GM21528 (cell line): Measurements from ENCODE around the gene EPHB1.
"Not testable (repeated sequence)": the region's sequence is repeated elsewhere in the genome, so short reads cannot be mapped to it uniquely, and the experiment has no call there.

Experiments
- ATAC-seq: cut with Tn5 transposase; IDR thresholded peaks from one replicate; pipeline ENCODE4 v1.9.1; 2021; ENCODE audit warnings: mild to moderate bottlenecking, moderate library complexity; ENCODE audit not compliant: unreplicated experiment, low FRiP score

EPHB1 gene

DNA sequence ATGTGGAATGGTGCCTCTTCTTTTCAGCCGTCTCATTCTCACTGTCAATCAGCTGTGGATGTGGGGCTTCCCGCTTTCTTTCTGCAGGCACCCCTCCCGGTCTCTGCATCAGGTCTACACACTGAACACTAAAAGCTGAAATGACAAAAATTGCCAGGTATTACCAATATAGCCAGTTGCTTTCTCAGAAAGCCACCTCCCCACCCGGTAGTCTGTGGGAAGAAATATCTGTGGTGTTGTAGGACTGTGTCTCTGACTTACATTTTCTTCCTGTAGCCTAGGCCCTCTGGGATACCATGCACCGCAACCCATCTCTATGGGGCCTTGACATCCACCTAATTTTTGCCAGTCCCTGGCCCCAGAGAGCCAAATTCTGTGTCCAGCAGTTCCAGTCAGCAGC is 19.2 kb upstream of the EPHB1 start:
- no peak for ATAC-seq

DNA sequence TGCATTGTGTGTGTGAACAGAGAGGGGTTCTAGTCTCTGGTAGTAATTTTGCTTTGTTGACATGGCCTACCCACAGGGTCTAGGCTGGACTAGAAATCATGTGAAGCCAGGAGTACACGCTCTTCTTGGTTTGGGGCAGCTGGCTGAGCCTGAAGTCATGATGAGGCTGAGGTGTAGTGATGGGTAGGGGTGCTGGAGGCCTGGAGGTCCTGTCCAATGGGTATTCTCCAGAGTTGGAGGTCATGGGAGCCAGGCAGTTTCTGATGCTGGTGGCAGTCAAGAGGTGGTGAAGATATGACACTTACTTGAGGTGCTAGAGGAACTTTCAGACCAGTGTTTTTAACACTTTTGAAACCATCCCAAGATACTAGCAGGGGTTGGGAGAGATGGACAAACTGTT is 18.5 kb upstream of the EPHB1 start:
- ATAC-seq: no peak

GRCh38 chr3:134777341-134777740 is 17.7 kb upstream of the EPHB1 start:
- no peak for ATAC-seq

GRCh38 chr3:134788283-134788682 is 6.8 kb upstream of the EPHB1 start:
- not testable (repeated sequence) for ATAC-seq

DNA sequence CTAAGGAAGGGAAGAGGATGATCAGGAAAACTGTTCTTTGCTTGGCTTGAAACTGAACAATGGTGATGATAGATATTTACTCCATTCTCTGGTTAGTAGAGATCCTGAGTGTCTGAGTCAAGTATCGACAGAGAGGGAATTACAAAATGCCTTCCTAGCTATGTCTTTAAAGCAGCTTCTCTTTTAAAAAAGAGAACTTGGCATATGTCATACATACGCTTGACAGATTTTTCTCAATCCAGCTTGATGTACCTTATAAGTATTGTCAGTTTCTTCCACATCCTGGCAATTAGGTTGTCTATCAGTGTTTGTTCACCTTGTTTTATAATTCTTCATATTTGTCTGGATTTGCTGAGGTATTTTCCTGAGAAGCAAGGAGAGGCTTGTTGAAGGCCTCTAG is 5.0 kb upstream of the EPHB1 start:
- ATAC-seq: no peak

GRCh38 chr3:134791992-134792391 is 3.1 kb upstream of the EPHB1 start:
- no peak for ATAC-seq

DNA sequence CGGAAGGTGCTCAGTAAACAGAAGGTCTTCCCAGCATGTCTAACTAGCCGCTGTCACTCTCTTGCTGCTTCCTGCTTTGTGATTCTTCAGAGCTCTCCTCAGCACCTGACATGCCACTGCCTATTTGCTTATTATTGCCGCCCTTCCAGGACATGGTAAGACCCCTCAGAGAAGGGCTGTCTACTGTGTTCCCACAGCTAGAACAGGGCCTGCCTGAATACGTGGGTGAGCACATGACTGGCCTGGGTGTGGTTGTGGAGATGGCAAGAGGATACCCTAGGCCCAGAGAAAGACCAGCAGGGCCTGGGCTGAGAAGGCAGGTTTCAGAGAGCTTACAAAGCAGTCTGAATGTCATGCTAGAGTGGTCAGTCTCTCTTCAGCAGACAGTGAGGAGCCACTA is 2.4 kb upstream of the EPHB1 start:
- ATAC-seq: no peak

DNA sequence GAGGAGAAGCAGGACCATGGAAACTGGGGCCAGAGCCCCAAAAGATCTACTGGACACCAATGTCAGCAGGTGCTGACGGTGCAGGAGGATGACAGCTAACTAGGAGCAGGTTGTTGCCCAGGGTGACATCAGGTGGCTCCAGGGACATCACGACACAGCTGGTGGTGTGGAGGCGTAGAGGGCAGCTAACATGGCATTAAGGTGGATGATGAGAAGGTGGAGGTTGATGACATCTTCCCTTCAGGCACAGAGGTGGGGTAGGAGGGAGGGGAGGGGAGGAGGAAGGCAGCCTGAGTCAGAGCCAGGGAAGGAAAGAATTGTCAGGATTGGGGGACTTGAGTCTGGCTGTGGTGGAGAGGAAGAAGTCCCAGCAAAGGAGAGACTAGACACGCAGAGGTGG is 1.5 kb upstream of the EPHB1 start:
- no peak for ATAC-seq

DNA sequence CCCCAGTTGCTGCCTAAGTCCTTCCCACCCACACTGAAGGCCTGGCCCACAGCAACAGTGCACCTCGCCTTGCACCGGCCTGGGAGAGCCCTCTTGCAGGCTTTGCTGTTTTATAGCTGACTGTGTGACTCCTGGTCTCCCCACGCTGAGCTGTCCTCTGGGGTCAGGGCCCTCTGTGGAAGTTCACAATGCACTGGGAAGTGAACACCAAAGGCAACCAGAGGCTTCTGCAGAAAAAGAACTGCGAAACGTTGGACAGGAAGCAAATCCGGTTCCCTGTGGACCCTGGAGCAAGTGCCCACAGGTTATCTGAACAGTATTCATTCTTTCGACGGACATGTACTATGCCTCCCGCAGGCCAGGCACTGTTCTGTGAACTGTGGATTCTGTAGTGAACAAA is 737 bp upstream of the EPHB1 start:
- no peak for ATAC-seq

- peak; percentile 3 for ATAC-seq
These were observed 753 bp downstream of the EPHB1 start for GRCh38 chr3:134795746-134796280.

GRCh38 chr3:134796281-134797056 is 1.4 kb downstream of the EPHB1 start:
- ATAC-seq: peak; percentile 1

GRCh38 chr3:134797057-134797740 is 2.1 kb downstream of the EPHB1 start:
- no peak for ATAC-seq

- no peak for ATAC-seq
These were observed 2.8 kb downstream of the EPHB1 start for GRCh38 chr3:134797741-134798451.

GRCh38 chr3:134798681-134799311 is 3.7 kb downstream of the EPHB1 start:
- ATAC-seq: no peak

DNA sequence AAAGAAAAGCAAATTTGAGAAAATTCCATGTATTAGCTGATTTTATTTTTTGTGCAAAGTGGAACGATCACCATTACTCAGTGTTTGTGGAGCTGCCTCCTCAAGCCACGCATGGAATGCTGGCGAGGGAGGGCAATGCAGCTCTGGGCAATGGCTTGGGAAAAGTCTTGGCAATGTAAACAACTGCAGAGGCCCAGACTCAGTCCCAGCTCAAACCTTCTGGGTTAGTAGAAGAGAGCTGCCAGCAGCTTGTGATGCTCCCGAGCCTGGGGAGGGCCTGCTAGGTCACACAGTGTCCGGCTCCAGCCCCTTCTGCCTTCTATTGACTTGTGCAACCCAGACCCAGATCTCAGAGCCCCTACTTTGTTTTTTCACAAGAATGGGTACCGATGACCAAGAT is 4.3 kb downstream of the EPHB1 start:
- no peak for ATAC-seq

DNA sequence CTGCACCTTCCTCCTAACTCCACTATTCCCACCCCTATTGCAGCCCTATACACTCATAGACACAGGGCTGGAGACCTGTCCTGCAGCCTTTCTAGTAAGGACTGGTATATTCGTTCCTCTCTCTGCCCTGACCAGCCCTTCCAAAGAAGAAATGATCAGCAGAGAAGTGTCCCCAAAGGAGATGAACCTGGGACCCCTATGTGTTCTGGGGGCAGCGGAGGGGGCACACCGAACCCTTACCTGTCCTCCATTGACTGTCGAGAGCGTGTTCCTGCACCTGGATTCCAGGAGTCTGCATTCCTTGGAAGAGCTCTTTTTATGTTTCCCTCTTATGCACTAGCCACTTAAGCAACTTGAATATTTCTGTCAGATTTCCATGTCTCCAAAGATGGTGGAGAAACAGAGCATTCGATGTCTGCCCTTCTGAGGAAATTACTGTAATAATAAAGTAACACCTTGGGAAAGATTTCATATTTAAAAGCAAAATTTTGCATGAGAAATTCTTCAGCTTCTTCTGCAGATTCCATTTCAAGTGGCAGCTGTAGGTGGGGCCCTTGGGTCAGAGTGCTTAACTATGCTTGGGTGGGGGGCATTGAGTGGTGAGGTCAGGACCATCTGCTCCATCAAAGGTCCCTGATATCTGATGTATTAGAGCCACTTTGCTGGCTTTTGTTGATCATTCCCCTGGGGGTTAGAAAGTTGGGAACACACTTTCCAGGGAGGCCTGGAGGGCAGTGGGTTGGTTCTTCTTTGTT is 6.3 kb downstream of the EPHB1 start:
- ATAC-seq: no peak

DNA sequence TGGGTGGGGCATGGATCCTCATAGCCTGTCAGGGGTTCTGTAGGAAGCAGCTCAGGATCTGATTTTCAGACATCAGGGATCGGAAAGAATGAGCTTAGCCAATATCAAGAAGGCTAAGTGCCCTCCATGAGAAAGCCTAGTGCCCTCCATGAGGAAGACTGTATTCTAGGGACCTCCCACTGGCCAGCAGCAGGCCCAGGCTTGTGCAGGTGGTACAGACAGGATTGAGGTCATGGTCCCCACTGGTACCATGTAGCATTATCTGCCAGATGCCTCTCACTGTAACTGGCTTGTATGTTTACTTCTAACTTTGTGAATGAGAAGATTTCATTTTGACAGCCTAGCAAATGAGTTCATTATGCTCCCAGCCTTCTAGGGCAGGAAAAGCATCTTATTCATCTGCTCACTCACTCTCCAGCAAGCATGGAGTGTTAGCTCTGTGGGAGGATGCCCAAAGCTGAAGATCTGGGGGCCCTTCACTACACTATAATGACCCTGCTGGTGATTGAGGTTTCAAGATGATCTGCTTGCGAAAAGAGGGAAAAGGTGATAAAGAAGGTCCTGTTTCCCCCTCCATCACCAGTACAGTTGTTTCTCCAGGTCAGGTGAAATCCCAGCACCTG is 7.5 kb downstream of the EPHB1 start:
- no peak for ATAC-seq

DNA sequence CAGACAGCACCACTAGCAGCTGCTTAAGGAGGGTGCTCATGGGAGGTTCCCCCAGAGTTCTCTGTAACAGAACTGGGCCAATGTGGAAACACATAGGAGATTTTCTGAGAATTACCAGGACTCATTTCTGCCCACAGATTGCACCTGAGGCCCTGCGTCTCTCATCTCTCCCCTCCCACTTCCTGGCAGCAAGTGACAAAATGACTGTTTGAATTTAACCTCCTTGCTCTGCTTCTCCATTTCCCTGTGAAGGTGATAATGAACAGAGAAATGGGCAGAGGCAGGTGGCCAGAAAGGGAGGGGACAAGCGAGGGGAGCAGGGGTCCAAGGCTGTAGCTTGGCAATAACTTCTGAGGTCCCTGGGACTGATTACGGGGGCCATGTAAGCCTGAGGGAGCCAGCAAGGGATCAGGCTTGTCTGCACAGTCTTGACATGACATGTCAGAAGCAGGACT is 8.0 kb downstream of the EPHB1 start:
- peak; percentile 61 for ATAC-seq

GRCh38 chr3:134803652-134804051 is 8.6 kb downstream of the EPHB1 start:
- no peak for ATAC-seq
